CD4-positive, alpha-beta T cell treated with Interferon alpha-2 for 1 hour (primary cell): Measurements from ENCODE around the gene EDDM13.
"Not testable (repeated sequence)": the region's sequence is repeated elsewhere in the genome, so short reads cannot be mapped to it uniquely, and the experiment has no call there.

Source experiments
- DNase-seq, 2 donors: peaks; one replicate each; pipeline ENCODE4 v3.0.0-alpha.2; 2020 to 2022

The EDDM13 gene

DNA sequence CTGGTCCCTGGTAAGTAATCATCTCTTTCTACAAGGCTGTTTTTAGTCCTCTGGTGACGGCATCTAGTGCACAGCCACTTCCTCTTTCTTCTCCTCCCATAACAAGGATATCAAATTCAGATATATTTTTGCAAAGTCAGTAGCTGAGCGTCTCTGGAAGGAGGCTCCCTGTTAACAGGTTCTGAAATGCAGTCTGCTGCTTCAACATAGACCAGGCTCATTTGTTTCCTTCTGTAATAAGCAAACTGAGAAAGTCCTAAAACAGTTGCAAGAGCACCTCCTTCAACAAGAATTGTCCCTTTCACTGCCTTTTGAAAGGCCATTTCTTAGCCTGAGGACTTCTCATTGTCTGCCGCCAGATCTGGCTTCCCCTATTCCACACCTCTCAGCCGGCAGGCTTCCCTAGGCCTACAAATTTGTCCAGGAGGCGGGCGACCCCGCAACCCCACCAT is 49.5 kb downstream of the EDDM13 start:
- DNase-seq, result no peak

DNA sequence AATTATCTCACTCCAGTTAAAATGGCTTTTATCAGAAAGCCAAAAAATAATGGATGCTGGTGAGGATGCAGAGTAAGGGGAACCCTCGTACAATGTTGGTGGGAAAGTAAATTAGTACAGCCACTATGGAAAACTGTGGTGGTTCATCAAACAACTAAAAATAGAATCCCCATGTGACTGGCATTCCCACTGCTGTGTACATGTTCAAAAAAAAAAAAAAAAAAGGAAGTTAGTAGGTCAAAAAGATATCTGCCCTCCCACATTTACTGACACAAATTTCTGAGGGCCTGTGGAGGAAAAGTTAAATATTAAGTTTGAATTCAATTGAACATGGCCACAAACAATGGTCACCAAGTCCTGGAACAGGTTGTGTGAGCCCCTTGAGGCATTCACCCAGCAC is 51.9 kb downstream of the EDDM13 start:
- no peak for DNase-seq

DNA sequence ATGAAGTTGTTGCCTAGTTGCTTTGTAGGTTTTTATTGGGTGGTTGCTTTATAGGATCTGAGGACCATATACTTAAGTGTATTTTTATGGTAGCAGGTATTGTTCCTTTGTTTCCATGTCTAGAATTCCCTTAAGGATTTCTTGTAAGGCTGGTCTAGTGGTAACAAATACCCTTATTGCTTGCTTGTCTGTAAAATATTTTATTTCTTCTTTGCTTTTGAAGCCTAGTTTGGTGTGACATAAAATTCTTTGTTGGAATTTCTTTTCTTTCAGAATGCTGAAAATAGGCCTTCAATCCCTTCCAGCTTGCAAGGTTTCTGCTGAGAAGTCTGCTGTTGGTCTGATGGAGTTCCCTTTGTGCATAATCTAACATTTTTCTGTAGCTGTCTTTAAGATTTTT is 60.1 kb downstream of the EDDM13 start:
- DNase-seq, result no peak

DNA sequence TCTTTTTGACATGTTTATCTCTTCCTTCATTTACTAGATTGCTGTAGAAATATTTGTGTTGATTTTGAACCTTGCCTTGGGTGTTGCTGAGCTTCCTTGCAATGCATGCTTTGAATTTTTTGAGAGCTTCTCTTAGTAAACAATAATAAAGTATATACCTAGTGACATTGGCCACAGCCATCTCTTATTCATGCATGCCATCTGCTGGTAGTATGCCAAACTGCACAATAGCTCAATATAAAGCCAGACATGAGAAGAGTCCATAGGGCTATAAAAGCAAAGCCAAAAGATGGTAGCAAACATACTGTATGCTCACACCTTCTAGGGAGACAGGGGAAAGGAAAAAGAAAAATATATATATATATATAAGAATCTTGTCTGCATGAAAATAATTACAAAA is 61.0 kb downstream of the EDDM13 start:
- peak; percentile 52 to 67 for DNase-seq

DNA sequence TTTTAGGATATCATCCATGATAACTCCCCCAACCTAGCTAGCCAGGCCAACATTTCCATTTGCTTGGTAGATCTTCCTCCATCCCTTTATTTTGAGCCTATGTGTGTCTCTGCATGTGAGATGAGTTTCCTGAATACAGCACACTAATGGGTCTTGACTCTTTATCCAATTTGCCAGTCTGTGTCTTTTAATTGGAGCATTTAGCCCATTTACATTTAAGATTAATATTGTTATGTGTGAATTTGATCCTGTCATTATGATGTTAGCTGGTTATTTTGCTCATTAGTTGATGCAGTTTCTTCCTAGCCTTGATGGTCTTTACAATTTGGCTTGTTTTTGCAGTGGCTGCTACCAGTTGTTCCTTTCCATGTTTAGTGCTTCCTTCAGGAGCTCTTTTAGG is 62.8 kb downstream of the EDDM13 start:
- not testable (repeated sequence) for DNase-seq

GRCh38 chr19:56337077-56337476 is 64.5 kb downstream of the EDDM13 start:
- not testable (repeated sequence) for DNase-seq

- not testable (repeated sequence) for DNase-seq
These were observed 66.5 kb downstream of the EDDM13 start for GRCh38 chr19:56339031-56339430.

DNA sequence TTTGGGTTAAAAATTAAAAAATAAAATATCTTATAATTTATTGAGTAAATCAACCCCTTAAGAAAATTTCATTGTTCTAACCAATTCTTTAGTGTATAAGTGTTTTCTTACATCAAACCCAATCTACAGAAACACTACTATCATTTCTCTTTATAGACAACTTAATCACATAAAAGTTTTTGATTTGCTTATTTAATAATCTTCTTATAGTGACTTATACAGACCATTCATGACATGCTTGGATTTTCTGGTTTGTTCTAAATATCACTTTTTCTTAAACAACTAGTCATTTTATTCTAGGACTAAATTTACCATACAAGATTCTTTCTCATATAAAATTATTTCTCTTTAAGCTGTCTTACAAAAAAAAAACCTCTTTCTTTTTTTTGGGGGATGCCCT is 69.4 kb downstream of the EDDM13 start:
- no peak for DNase-seq

GRCh38 chr19:56347163-56347778 is 74.7 kb downstream of the EDDM13 start:
- no peak for DNase-seq

GRCh38 chr19:56348289-56348877 is 75.8 kb downstream of the EDDM13 start:
- DNase-seq, result no peak

GRCh38 chr19:56350416-56351045 is 78.0 kb downstream of the EDDM13 start:
- peak; percentile 49 to 68 for DNase-seq

DNA sequence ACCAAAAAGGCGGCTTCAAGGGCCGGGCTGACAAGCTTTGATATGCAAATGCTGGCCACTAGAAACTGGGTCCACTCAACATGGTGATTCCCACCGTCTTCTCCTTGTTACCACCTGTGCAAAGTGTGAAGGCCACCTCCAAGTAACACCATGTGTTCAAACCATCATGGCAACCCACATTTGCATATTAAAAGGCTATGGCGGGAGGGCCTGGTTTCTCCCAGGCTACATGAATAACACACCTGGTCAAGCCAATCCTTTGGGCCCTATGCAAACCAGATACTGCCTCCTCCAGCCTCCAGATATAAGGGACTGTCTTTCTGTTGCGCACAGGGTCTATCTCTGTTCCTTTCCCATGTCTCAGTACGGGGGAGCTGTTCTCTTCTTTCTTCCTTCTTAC is 78.7 kb downstream of the EDDM13 start:
- DNase-seq, result no peak

DNA sequence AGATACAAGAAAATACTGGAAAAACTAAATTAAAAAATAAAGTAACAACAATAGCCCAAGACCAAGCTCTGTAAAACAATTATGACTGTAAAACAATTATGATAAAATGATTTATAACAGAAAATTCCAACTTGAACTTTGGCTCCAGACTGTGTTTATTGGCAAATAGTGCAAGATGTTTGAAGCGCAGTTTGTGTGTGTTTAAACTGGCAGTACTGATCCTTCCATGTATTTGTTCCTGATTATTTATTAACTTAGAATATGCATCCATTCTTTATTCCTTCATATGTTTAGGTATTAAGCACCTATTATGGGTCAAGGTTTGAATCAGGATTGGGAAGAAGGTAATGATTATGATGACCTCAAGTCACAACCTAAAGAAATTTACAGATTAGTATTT is 83.0 kb downstream of the EDDM13 start:
- no peak for DNase-seq

DNA sequence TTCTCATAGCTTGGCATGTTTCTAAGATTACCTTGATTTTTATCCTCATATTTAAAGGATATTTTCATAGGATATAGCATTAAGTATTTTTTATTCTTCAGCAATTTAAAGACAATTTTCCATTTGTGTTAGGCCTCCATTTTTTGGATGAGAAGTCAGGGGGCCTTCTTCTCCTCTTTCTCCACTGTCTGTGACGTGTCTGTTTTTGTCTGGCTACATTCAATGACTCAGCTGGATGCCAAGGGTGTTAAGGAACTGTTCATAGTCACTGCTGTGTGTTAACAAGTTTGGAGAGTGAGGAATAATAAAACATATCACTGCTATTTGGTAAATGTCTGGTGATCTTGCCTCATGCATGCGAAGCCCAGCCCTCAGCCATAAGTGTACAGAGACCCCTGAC is 84.4 kb downstream of the EDDM13 start:
- DNase-seq, result no peak
